Right forelimb (tissue), 1 donor: ENCODE data around the gene ATF1.
"Not testable (repeated sequence)": the region's sequence is repeated elsewhere in the genome, so short reads cannot be mapped to it uniquely, and the experiment has no call there.

Experiments
- DNase-seq: peaks from one replicate; pipeline ENCODE4 v3.0.0-alpha.2; 2018

ATF1 gene

DNA sequence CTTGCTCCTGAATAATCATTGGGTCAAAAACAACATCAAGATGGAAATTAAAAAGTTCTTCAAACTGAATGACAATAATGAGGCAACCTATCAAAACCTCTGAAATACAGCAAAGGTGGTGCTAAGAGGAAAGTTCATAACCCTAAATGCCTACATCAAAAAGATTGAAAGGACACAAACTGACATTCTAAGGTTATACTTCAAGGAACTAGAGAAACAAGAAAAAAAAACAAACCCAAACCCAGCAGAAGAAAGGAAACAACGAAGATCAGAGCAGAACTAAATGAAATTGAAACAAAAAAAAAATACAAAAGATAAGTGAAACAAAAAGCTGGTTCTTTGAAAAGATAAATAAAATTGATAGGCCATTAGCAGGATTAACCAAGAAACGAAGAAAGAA lies 105.0 kb downstream of the ATF1 start:
- DNase-seq, result not testable (repeated sequence)
